GM12875 (cell line): ENCODE measurements around the gene FSTL4.

Experiments used
- H3K4me3 ChIP-seq: one replicate; pipeline ENCODE4 v1.5.1; 2011; ENCODE audit warnings: low read depth, low read length, control low read depth
- TF ChIP-seq, protein P1 (sequence below): IDR thresholded peaks from 2 replicates; pipeline ENCODE4 v1.5.1; 2011; ENCODE audit warnings: low read depth, mild to moderate bottlenecking, control low read depth, inconsistent platforms, low read length, moderate library complexity, borderline replicate concordance; ENCODE audit not compliant: insufficient read depth

Gene FSTL4

DNA sequence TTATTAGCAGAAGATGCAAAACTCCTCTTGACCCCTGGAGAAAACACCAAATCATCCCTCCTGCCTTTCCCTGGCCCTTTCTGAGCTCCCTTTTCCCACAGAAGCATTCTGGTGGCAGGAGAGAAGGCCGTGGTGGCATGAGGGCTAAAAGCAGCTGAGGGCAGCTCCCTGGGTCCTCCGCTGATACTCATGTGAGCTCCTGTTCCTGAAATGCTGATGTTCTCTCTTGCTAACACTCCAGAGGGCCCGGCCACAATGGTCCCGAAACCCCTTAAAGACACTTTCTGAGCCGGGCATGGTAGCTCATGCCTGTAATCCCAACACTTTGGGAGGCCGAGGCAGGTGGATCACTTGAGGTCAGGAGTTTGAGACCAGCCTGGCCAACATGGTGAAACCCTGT, 377.4 kb downstream of the FSTL4 start:
- TF ChIP-seq, protein P1, sequence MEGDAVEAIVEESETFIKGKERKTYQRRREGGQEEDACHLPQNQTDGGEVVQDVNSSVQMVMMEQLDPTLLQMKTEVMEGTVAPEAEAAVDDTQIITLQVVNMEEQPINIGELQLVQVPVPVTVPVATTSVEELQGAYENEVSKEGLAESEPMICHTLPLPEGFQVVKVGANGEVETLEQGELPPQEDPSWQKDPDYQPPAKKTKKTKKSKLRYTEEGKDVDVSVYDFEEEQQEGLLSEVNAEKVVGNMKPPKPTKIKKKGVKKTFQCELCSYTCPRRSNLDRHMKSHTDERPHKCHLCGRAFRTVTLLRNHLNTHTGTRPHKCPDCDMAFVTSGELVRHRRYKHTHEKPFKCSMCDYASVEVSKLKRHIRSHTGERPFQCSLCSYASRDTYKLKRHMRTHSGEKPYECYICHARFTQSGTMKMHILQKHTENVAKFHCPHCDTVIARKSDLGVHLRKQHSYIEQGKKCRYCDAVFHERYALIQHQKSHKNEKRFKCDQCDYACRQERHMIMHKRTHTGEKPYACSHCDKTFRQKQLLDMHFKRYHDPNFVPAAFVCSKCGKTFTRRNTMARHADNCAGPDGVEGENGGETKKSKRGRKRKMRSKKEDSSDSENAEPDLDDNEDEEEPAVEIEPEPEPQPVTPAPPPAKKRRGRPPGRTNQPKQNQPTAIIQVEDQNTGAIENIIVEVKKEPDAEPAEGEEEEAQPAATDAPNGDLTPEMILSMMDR = no peak
- no peak overlapping the region for H3K4me3 ChIP-seq

DNA sequence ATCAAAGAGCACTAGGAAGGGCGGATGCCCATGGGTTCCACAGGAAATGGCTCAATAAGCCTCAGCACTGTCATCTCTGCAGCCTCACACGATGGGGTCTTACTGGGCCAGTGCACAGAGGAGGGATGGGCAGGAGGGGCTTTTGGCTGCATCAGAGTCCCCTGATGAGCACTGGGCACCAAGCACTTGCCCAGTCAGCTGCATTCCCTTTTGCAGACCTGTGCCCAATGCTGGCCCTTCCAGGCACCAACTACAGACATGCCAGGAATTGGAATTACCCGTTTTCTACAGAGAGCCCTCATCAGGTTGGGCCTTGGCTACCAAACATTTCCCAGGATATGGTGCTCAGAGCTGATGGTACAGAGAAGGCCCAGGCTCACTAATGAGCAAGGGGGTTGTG, 378.1 kb downstream of the FSTL4 start:
- no peak overlapping the region for H3K4me3 ChIP-seq
- TF ChIP-seq, protein P1 = no peak

GRCh38 chr5:133233616-133234015, 378.7 kb downstream of the FSTL4 start:
- no peak overlapping the region for H3K4me3 ChIP-seq
- TF ChIP-seq, protein P1 = no peak

GRCh38 chr5:133232911-133233310, 379.4 kb downstream of the FSTL4 start:
- H3K4me3 ChIP-seq = no peak overlapping the region
- TF ChIP-seq, protein P1 = no peak

DNA sequence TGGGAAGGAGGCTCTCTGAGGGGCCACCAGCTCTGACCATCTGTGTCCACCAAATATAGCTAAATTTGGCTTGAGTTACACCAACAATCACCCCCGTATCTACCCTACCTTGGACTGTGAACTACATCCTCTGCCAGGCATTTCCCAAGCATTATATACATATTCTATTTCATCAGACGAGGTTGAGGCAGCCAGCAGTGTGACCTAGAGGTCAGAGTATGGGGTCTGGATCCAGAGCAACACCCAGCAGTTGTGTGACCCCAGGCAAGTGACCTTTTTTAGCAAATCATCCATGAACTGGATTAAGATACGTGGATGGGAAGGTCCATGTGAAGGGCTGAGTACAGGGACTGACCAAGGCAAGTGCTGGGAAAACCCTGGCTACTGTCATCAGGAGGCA, 379.9 kb downstream of the FSTL4 start:
- no peak overlapping the region for H3K4me3 ChIP-seq
- TF ChIP-seq, protein P1 = no peak

GRCh38 chr5:133232011-133232410, 380.3 kb downstream of the FSTL4 start:
- no peak overlapping the region for H3K4me3 ChIP-seq
- TF ChIP-seq, protein P1 = no peak

DNA sequence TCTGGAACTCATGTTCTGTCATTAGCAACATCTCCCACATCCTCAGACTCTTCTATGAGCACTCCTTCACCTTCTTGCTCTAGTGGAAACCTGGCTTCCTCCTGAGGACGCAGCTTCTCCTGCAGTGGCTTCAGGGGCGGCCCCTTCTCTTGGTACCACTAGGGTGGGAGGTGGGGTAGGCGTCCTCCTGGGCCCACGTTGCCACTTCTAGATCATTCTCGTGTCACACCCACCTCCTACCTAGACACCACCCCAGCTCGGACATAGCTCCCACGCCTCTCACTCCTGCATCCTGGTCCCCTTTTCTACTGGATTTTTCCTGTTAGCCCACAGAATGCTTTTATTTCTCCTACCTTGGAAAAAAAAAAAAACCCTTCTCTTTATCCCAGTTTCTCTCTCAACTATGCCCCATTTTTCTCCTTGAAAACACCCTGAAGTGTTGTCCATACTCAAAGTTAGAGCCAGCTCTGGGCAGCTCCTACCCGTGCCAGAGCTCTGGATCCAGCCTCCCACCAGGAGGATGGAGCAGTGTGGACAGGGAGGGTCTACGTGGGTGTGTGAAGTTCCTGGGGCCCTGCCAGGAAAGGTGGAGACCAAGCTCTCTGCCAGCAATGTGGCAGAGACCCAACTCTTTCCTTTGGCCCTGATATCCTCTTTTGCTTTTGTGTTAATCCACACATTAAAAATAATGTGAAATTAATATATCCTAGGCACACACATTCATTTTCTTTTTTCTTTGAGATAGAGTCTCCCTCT, 381.3 kb downstream of the FSTL4 start:
- H3K4me3 ChIP-seq = no peak overlapping the region
- TF ChIP-seq, protein P1 = no peak
